Activated CD8-positive, alpha-beta T cell treated with anti-CD3 and anti-CD28 coated beads for 36 hours (primary cell): ENCODE measurements around the gene ATAD2B. TPM values are rescaled to one million over a fixed set of nuclear protein-coding genes. Genes with fewer than 3 reads are reported as not detected.

Experiments used
- ATAC-seq: fragments of 200-7000 bp; cut with Tn5 transposase; one replicate; pipeline ENCODE4 v1.10.0; 2021; ENCODE audit warnings: mild to moderate bottlenecking, moderate library complexity
- CTCF ChIA-PET: fragments of 350-600 bp; sonication (Branson Sonifier 250); formaldehyde crosslinking; loops from one replicate; lab custom pipeline; 2021; ENCODE audit warnings: antibody characterized with exemption; lab: Charles Lee
- POLR2A ChIA-PET: fragments of 350-600 bp; sonication (Branson Sonifier 250); formaldehyde crosslinking; loops from one replicate; lab custom pipeline; 2021; ENCODE audit warnings: antibody characterized with exemption; lab: Charles Lee
- DNase-seq: peaks from one replicate; pipeline ENCODE4 v3.0.0-alpha.2; 2020
- H3K27ac Mint-ChIP-seq: one replicate; pipeline ENCODE4 v1.8.0; 2021; ENCODE audit warnings: mild to moderate bottlenecking, mixed read lengths
- H3K27me3 Mint-ChIP-seq: one replicate; pipeline ENCODE4 v1.8.0; 2021; ENCODE audit warnings: mixed read lengths
- H3K36me3 Mint-ChIP-seq: one replicate; pipeline ENCODE4 v1.8.0; 2021; ENCODE audit warnings: low read depth, mixed read lengths
- H3K4me1 Mint-ChIP-seq: one replicate; pipeline ENCODE4 v1.8.0; 2021; ENCODE audit warnings: low read depth, mixed read lengths
- H3K4me3 Mint-ChIP-seq: one replicate; pipeline ENCODE4 v1.8.0; 2021; ENCODE audit warnings: mild to moderate bottlenecking, moderate library complexity, mixed read lengths
- H3K9me3 Mint-ChIP-seq: one replicate; pipeline ENCODE4 v1.8.0; 2021; ENCODE audit warnings: mixed read lengths
- intact Hi-C: fragments of 100-400 bp; cut with micrococcal nuclease; formaldehyde crosslinking; loops from one replicate; pipeline ENCODE4 v1.10.0; 2022
- total RNA-seq, 2 experiments: library from RNA; stranded (reverse); gene quantifications; one replicate each; pipeline ENCODE4 v1.2.3, GENCODE V29; 2021
- TF ChIP-seq, protein P1 (sequence below): fragments of 200-600 bp; IDR thresholded peaks from one replicate; pipeline ENCODE4 v1.8.0; 2022; ENCODE audit warnings: antibody characterized with exemption, mild to moderate bottlenecking

The ATAD2B gene
- total RNA-seq, 2 experiments from 2014 or later, result 12.5 to 13.2 TPM

DNA sequence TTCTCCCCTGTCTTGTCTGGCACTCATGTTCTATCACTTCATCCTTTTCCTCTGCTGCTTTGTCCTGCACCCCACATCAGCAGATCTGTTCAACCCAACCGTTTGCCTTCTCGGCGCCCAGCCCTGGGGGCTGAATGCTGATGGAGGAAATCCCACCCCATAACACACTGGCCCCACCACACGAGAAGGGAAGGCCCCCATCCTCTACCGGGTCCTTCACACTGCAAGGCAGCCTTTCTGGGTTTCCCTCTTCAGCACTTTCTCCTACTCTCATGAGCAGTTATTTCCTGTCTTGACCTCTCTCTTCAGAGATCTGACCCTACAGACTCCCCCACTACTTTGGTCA lies 227.4 kb downstream of the ATAD2B start:
- Mint-ChIP-seq H3K4me3 (no peak overlapping the region), H3K36me3 (peaks cover 3% of the 10 kb centered on the region), H3K9me3 (no peaks in the 10 kb centered on the region), H3K27me3 (no peaks in the 10 kb centered on the region), H3K27ac (no peak overlapping the region), H3K4me1 (no peaks in the 10 kb centered on the region)
- TF ChIP-seq, protein P1, sequence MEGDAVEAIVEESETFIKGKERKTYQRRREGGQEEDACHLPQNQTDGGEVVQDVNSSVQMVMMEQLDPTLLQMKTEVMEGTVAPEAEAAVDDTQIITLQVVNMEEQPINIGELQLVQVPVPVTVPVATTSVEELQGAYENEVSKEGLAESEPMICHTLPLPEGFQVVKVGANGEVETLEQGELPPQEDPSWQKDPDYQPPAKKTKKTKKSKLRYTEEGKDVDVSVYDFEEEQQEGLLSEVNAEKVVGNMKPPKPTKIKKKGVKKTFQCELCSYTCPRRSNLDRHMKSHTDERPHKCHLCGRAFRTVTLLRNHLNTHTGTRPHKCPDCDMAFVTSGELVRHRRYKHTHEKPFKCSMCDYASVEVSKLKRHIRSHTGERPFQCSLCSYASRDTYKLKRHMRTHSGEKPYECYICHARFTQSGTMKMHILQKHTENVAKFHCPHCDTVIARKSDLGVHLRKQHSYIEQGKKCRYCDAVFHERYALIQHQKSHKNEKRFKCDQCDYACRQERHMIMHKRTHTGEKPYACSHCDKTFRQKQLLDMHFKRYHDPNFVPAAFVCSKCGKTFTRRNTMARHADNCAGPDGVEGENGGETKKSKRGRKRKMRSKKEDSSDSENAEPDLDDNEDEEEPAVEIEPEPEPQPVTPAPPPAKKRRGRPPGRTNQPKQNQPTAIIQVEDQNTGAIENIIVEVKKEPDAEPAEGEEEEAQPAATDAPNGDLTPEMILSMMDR, result no peak
- intact Hi-C loops, result no loop called here
- ChIA-PET POLR2A (no interaction called here), CTCF (no interaction called here)
- ATAC-seq (no peak), DNase-seq (no peak)

DNA sequence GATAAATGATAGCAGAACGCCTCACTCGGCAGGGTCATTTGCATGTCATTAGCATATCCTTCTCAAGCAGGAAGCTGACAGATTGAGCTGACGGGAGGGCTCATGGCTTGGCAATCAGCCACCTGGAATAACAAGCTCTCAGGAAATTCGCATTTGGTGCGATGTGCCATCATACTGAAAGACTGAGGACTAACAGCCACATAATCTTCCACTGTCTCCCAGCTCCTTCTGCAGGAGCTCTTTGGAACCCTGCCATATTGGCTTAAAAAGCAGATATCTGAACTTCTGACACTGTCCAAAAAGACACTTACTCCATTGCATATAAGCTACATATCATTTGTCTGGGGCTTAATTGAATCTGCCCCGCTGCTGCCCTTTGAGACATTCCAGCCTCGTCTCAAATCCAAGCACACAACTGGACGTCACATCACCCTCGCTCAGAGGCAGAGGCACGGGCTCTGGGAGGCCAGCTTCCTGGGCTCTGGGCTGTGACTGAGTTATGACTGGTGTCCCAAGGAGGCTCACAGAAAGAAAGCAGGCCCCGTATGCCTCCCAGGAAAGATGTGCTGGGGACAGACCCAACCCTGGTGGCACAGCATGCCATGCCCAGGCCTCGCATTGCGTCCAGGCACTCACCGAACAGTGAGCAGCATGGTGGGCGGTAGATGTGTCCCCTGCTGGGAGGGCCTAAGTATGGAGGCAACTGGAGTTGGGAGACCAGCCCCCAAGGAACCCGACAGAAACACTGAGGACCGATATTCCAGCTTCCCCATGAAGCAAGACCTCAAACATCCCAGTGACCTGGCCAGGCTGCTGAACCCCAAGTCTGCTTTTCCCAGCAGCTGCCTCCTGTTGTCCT lies 228.0 kb downstream of the ATAD2B start:
- H3K9me3 Mint-ChIP-seq, result no peaks in the 10 kb centered on the region
- H3K36me3 Mint-ChIP-seq, result peaks cover 3% of the 10 kb centered on the region
- DNase-seq (no peak), ATAC-seq (no peak)
- intact Hi-C loops, result no loop called here
- CTCF ChIA-PET, result no interaction called here
- POLR2A ChIA-PET, result no interaction called here
- no peaks in the 10 kb centered on the region for H3K4me1 Mint-ChIP-seq
- no peak overlapping the region for H3K4me3 Mint-ChIP-seq
- no peak overlapping the region for H3K27ac Mint-ChIP-seq
- H3K27me3 Mint-ChIP-seq, result no peaks in the 10 kb centered on the region
- TF ChIP-seq, protein P1, result no peak

Other genes starting within 250 kb of the ATAD2B start
- gene UBXN2A, start 13.3 kb upstream of the ATAD2B start, total RNA-seq, result 10 to 100 TPM; 11.1 to 11.2 TPM
- under 1 TPM; 0.25 to 0.32 TPM for gene MFSD2B, start 83.0 kb upstream of the ATAD2B start, total RNA-seq
- 10 to 100 TPM; 20.2 to 23.0 TPM for gene WDCP, start 120.3 kb upstream of the ATAD2B start, total RNA-seq
- 1 to 10 TPM; 1.3 to 1.7 TPM for gene FKBP1B, start 122.6 kb upstream of the ATAD2B start, total RNA-seq
- 100 to 1,000 TPM; 141 to 144 TPM for gene SF3B6, start 149.2 kb upstream of the ATAD2B start, total RNA-seq
- gene TP53I3, start 157.7 kb upstream of the ATAD2B start, total RNA-seq, result 1 to 10 TPM; 1.8 to 2.6 TPM
- not detected for gene PFN4, start 196.2 kb upstream of the ATAD2B start, total RNA-seq
- 1 to 10 TPM; 4.5 to 5.7 TPM for gene FAM228B, start 196.3 kb upstream of the ATAD2B start, total RNA-seq
- not detected for gene FAM228A, start 247.9 kb upstream of the ATAD2B start, total RNA-seq